NCI-H82 treated with DMSO at 0.1 percent for 48 hours (cell line): ENCODE measurements around the gene PTPRG.
"Not testable (repeated sequence)": the region's sequence is repeated elsewhere in the genome, so short reads cannot be mapped to it uniquely, and the experiment has no call there.

Experiments
- DNase-seq: peaks from one replicate; lab custom pipeline; 2025; ENCODE audit not compliant: unreplicated experiment; lab: John Stamatoyannopoulos, UW

The PTPRG gene

DNA sequence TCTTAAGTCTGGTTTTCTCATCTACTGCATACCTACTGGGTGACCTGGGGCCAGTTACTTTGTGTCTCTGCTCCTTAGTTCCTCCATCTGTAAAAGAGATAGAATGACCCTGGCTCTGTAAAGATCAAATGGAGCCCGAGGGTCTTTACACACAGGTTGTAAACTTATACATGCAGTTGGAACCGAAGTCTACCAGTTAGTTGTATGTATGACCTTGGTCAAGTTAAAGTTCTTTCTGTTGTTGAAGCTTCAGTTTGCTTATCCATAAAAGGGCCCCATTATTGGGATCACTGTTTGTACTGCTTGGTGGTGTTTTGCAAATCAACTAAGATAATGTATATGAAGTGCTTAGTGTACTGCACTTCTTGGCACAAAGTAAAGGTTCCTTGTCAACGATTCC is 186.9 kb downstream of the PTPRG start:
- no peak for DNase-seq

DNA sequence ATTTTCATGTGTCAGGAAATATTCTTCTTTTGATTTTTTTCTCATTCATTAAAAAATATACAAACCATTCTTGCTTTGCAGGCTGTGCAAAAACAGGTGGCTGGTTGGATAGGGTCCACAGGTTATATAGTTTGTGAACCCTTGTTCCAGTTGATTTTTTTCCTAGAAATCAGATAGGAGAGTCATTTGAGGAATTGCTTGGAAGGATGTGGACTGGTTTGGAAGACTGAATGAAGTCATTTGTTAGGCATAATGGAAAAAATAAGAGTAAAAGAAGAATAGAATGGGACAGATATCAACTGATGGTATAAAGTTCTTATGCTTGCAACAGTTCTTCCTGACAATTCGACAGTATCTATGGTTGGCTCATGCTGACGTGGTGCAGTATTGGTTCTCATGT is 189.4 kb downstream of the PTPRG start:
- DNase-seq, result no peak

DNA sequence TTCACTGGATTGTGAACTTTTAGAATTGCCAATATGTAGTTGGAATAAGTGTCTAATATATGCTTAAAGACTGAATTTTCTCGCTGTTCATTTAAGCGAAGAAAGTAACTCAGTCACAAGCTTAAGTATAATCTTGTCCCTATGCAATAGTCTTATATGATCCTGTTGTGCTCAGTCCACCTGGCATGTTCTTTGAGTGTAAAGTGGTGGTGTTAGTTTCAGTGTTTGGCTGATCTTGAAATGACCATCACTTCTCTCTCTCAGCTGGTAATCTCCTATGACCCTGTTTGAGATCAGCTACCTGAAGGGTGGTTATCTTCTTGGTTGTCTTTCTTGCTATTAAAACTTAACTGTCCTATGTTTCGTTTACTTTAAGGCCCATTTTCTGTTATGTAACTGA is 197.5 kb downstream of the PTPRG start:
- DNase-seq, result no peak

DNA sequence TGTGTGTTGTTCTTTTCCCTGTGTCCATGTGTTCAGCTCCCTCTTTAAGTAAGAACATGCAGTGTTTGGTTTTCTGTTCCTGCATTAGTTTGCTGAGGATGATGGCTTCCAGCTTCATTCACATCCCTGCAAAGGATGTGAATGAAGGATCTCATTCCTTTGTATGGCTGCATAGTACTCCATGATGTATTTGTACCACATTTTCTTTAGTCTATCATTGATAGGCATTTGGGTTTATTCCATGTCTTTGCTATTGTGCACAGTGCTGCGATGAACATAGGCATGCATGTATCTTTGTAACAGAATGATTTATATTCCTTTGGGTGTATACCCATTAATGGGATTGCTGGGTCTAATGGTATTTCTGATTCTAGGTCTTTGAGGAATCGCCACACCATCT is 199.4 kb downstream of the PTPRG start:
- not testable (repeated sequence) for DNase-seq

DNA sequence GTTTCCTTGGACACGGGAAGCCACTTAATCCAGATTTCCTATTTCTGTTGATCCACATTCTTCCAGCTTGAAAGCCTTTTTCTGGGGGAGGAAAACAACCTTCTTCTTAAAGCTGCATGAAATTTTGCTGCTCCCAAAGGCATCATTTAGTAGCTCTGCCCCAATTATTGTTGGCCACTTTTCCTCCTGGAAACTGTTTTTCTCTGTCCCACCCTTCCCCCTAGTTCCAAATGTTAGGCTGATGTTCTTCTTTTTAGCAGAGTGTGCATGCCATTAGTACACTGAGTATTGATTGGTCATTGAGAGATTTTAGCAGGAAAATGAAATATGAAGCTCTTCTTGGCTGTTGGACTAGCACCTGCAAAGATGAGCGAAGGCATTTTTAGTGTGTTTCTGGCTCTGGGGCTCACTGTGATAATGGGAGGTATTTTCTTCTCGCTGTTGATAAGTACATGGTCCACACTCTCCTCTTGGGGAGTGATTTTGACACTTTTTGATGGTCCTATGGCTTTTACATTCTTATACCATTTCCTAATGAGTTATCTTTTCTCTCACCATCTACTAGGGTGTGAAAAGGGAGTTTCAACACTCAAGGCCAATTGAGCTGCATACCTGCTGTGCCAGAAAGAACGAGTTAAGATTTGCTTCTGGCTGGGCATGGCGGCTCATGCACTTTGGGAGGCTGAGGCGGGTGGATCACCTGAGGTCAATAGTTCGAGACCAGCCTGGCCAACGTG is 200.5 kb downstream of the PTPRG start:
- no peak for DNase-seq

DNA sequence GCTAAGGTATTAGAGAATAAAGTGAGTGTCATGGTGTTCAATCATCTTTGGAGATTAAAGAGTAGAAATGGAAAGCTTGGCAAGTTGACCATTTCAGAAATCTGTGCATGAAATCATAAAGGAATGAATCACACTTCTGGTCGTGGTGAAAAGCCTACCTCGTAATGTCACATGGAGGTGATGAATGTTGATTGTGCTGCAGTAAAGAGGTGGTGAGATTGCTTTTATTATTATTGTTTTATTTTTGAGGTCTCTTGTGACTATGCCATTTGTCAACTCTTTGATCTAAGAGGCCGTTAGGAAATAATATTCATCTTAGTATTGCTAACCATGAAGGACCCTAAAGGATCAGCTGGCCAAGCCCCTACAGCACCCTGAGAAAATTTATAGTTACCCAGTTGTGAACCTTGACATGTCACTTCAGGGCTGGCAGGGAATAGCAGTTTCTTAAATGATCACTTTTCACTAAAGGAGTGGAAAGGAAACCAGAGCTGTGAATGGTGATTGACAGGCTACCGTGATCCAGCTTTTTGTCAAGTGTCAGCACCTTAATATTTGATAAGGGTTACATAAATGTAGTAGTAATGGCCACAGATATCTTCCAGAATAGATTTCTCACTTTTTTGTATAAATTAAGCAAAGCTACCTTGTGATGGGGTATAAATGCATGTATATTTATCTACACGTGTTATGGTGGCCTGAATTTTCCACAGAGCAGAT is 203.9 kb downstream of the PTPRG start:
- DNase-seq, result no peak

DNA sequence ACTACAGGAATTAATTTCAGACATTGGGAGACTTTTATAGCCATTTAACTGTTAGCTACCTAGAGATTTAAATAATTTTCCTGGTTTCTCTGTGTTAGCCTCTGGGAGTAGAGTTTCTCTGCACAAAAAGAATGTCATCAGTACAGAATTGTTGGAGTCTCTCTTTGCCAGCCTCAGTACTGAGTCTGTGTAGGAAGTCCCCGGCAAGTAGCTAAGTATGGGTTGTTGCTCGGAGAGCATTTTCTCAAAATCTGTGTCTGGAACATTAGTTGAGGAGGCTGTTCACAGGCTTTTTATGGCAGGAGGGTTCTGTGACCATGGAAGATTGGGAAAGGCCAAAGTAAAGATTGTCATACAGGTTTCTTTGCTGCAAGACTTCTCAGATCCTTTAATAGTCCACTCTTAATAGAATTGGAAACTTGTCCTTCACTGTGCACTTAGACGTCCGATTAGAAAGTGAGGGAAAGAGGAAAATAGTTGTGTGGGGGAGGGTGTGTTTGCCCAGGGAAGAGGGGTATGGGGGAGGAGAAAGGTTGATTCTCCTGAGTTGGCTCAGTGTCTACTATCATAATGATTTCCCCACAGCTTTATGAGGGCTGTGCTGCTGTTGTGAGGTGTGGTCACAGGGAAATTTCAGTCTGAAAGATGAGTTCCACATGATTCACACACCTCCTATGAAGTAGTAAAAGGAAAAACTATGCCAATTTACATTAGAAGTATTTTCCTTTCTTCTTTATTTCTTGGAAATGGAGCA is 207.1 kb downstream of the PTPRG start:
- DNase-seq, result no peak

DNA sequence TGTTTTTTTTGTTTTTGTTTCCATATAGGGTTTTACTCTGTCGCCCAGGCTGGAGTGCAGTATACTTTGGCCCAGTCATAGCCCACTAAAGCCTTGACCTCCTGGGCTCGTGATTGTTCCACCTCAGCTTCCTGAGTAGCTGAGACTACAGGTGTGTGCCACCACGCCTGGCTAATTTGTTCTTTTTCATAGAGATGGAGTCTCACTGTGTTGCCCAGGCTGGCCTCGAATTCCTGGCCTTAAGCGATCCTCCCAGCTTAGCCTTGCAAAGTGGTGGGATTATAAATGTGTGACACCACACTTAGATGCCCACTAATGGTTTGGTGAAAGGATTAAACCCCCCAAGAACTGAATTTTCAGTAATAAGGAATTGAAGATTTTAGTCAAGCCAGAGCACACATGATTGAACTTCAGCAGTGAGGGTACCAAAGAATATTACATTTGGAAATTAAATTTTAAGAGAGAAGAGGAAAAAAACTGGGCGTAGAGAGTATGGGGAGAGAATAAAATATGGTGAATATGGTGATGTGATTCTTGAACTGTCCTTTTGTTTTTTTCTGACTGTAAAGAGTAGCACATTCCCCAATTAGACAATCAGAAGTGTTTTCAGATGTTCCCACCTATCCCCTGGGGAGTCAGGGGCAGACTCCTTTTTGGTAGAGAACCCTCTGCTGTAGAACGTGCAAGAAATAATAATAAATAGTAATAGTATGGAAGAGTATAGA is 208.1 kb downstream of the PTPRG start:
- no peak for DNase-seq

DNA sequence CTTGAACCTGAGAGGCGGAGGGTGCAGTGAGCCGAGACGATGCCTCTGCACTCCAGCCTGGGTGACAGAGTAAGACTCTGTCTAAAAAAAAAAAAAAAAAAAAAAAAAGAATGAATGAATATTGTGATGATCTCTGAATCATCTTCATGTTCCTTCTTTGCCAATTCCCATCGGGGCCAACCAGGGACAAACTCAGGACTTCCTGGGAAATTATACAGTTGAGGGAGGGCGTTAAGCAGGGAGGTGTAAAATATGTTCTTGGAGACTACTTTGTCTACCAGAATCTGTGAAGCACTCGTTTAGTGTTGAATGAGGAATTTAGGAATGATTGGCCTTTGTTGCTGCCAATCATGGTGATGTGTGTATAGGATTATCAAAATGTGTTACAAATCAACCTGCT is 210.6 kb downstream of the PTPRG start:
- no peak for DNase-seq

DNA sequence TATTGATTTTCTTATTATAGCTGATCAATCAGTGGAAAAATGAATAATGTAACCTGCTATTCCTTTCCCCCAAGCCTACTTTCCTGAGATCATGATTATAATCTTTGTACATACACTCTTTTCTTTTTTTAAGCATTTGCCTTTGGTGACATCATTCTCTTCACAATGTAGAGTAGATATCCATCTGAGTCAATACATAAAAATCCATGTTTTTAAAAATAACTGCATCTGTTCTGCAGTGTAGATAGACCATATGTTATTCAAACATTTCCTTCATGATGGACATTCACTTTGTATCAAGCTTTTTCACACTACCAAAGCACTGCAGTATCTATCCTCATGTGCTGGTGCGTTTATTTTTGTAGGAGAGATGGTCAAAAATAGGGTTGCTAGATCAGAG is 211.1 kb downstream of the PTPRG start:
- DNase-seq, result no peak

DNA sequence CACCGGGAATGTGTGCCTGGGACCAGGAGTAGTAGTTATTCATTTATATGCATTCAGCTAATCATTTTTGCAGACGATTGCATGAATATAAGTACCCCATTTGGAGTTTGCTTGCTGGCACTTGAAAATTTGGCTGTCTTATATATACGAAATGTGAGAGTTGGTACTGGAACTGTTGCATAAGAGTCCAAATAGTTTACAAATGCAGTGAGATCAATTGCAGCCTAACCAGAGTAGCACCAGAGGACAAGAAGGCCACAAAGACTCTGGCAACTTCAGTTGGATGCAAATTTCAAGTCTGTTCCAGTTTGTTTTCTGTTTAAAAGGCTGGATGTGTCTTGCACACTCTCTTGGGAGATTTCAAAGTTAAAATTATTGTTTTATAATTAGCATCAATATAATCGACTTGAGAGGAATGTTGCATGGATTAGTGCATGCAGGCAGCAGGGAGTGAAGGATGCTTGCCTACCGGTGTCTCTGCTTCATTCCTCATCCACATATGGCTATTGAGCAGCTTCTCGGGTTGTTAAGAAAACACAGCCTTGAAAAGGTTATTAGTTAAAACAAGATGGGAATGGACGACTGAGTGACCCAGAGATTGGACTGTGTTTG is 213.0 kb downstream of the PTPRG start:
- no peak for DNase-seq

DNA sequence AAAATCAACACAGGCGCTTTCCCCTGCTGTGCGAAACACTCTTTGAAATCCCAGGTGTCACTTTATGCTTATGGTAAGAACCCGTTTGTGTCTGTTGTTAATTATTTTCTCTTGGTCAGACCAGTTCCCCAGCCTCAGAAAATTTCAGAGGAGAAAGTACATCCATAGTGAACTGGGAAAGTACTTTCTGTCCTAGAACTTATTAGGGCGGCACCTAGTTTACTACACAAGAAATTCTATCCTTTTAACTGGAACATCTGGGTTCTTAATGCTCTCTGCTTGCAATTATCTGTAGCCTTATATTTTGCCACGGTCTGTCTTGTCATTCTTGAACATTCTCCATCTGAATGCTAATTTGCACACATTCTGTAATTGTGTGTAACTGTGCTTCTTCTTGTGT is 215.0 kb downstream of the PTPRG start:
- DNase-seq, result no peak

DNA sequence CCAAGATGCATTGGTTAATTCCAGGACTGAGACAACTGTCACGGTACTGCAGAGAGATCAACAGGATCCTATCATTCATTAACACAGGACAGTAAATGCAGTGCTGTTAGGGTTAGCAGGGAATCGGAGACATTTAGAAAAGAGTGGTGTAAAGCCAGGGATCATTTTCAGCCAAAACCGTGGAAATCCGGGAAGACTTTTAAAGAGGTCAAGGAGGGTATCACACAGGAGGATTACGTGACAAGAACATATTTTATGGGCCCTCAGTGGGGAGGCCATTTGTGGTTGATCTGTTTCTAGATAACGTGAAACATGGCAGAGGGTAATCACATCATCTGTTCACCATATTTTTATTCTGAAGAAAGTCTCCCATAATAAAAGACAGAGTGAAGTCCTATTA is 216.1 kb downstream of the PTPRG start:
- no peak for DNase-seq

DNA sequence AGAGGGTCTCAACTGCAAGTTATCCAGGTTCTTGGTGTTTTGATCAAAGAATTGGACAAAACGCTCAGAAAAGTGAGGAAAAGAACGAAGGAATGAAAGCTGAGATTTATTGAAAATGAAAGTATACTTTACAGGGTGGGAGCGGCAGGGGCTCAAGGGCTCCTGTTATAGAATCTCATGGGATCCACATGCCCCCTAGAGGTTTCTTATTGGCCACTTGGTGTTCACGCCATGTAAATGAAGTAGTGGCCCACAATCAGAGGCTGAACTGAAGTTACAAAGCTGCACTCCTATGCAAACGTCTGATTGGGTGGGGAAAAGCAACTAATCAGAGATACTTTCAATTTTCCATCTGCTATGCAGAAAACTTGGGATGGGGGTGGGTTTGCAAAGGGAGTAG is 216.7 kb downstream of the PTPRG start:
- DNase-seq, result no peak

DNA sequence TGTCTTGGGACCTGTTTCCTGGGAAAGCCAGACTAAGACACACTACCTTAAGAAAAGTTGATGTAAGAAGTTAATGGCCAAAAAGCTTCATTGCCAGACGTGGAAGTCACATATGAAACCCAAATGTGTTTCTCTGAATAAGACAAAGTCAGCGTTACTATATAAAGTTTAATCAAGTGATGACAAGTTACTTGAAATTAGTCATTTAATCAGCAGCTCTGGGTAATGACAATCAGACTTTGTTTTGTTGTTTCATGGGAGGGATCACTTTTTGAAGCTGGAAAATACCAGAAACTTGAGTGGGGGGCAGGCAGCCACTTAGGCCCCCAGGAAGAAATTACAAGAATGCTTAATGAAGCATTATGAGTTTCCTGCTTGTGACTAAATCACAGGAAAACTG is 218.6 kb downstream of the PTPRG start:
- no peak for DNase-seq

DNA sequence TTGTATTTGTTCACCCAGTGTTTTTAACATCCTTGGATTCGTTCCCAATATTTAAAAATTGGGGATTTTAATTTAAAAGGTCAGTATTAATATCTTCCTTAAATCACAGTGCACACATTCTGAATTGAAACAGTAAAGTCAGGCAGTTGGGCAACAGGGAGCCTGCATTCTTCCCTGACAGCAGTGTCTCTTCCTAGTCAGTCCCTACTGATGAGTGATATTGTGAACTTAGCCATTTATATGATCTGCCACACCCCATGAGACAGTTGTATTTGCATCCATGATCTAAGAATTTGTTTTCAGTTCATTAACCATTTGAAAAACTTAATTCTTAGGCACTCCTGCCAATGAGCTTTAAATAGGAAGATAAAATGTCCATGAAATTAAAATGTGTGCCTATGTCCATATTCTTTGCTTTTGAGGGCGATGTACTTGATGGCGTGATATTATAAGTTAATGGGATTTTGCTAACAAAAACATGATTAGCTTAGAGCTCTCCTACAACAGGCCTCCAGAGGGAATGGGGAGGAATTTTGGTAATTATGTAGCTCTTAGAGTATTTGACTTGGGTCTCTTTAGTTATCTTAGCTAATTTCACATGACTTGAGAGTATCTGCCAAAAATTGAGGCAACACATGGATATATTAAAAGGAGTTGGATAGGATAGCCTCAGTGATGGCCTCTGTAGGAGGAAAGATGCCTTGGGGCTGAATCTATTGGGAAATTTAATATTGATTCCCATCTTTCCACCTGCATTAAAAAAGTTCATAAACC is 219.3 kb downstream of the PTPRG start:
- no peak for DNase-seq

DNA sequence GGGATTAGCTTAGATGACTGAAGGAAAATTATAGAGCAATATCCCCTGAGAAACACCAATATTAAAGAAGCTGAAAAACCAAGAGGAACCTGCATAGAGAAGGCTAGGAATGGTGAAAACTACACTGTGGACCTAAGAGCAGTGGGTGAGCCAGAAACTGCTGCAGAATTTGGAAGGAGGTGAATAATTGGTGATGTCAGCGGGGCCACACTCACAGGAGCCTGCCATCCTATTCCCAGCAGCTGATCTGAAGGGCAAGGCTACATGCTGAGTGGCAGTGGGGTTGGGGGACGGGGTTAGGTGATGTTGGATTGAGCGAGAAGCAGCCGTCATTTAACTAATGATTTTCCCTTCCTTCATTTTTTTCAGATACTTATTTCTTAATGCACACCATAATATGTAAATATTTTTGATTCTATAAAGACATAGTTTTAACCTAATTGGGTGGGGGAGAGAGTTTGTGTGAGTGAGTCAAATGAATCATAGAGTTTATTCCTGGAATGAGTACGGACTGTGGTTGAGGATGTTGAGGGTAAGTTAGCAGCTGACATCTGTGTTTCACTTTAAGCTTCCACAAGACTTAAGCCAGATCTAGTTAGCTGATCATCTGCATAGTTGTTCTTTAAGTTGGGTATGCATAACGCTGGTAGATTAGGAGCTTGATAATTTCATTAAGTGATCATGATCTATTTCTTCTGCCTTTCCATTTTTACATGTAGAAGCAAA is 222.8 kb downstream of the PTPRG start:
- DNase-seq, result peak; percentile 82

DNA sequence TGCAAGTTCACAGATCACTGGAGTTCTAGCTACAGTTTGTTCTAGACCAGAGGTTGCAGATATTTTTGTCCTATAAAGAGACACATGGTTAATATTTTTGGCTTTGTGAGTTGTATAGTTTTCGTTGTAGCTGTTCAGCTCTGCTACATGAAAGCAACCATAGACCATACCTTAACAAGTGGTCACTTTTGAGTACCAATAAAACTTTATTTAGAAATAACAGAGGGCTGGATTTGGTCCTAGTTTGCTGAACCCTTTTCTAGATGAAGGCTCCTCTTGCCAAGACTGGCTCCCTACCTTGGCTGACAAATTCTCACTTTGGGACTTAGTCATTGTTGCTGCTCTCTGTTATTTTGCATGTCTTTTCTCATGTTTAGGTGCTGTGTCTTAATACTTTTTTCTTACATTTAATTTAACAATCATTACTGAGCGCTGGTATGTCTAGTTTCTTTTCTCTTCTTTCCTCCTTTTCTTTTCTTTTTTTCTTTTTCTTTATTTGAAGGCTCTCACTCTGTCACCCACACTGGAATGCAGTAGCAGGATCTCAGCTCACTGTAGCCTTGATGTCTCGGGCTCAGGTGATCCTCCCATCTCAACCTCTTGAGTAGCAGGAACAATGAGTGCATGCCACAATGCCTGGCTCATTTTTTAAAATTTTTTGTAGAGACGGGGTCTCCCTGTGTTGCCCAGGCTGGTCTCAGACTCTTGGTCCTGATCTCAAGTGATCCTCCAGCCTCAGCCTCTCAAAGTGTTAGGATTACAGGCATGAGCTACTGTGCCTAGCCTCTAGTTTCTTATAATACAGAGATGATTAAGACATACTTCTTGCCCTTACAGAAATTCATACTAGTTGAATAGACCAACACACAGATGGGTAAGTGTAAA is 227.5 kb downstream of the PTPRG start:
- no peak for DNase-seq

DNA sequence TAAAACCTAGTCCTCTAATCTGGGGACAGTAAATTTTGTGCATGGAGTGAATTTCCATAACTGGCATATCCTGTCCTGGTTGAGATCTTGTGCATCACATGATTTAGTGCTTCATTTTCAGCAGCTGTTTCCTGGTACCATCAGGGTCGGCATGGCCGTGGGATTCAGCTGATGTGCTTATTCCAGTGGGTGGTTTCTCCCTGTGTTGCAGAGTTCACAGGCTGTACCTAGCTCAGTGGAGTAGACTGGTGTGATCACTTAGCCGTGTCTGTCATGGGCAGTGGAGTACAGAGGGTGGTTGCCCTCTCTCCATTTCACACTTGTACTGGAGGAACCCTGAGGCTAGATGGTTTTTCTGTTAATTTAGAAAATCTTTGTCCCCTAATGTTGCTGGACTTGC is 228.5 kb downstream of the PTPRG start:
- no peak for DNase-seq
